GM23248 (cell line): ENCODE data around the gene CFDP1. TPM values are rescaled to one million over a fixed set of nuclear protein-coding genes. Genes with fewer than 3 reads are reported as not detected.

Source experiments
- DNase-seq: peaks from one replicate; pipeline ENCODE4 v3.0.0-alpha.2; 2015
- H2AFZ ChIP-seq: fragments of 200-600 bp; sonication (generic); 2 replicates; pipeline ENCODE4 v1.6.1; 2016; ENCODE audit warnings: antibody characterized with exemption
- H3F3A ChIP-seq: fragments of 200-600 bp; sonication (generic); 2 replicates; pipeline ENCODE4 v1.6.1; 2016; ENCODE audit warnings: mild to moderate bottlenecking, antibody characterized with exemption, mixed run types; ENCODE audit not compliant: insufficient read depth
- H3K27ac ChIP-seq: fragments of 200-600 bp; sonication (generic); 2 replicates; pipeline ENCODE4 v1.5.1; 2016; ENCODE audit warnings: mild to moderate bottlenecking
- H3K27me3 ChIP-seq: fragments of 200-600 bp; sonication (generic); replicated peaks from 2 replicates; pipeline ENCODE4 v1.6.1; 2016; ENCODE audit warnings: mild to moderate bottlenecking; ENCODE audit not compliant: insufficient read depth
- H3K36me3 ChIP-seq: fragments of 200-600 bp; sonication (generic); 2 replicates; pipeline ENCODE4 v1.6.1; 2016; ENCODE audit warnings: low read depth, mild to moderate bottlenecking
- H3K4me1 ChIP-seq: fragments of 200-600 bp; sonication (generic); 2 replicates; pipeline ENCODE4 v1.6.1; 2016; ENCODE audit warnings: mild to moderate bottlenecking; ENCODE audit not compliant: insufficient read depth
- H3K4me2 ChIP-seq: fragments of 200-600 bp; sonication (generic); one replicate; pipeline ENCODE4 v1.6.1; 2016; ENCODE audit warnings: mild to moderate bottlenecking; ENCODE audit not compliant: unreplicated experiment
- H3K4me3 ChIP-seq: fragments of 200-600 bp; sonication (generic); 2 replicates; pipeline ENCODE4 v1.5.1; 2016; ENCODE audit warnings: mild to moderate bottlenecking
- H3K79me2 ChIP-seq: fragments of 200-600 bp; sonication (generic); 2 replicates; pipeline ENCODE4 v1.6.1; 2016; ENCODE audit warnings: mild to moderate bottlenecking; ENCODE audit not compliant: insufficient read depth
- H3K9ac ChIP-seq: fragments of 200-600 bp; sonication (generic); 2 replicates; pipeline ENCODE4 v1.6.1; 2016; ENCODE audit warnings: mild to moderate bottlenecking
- H3K9me2 ChIP-seq: fragments of 200-600 bp; sonication (generic); 2 replicates; pipeline ENCODE4 v1.6.1; 2016; ENCODE audit warnings: mixed run types, mild to moderate bottlenecking, moderate library complexity; ENCODE audit not compliant: insufficient read depth
- H3K9me3 ChIP-seq: fragments of 200-600 bp; sonication (generic); one replicate; pipeline ENCODE4 v1.6.1; 2017; ENCODE audit warnings: low read depth
- H4K20me1 ChIP-seq: fragments of 200-600 bp; sonication (generic); 2 replicates; pipeline ENCODE4 v1.6.0; 2016; ENCODE audit not compliant: insufficient read depth
- EZH2 ChIP-seq: fragments of 200-600 bp; sonication (generic); IDR thresholded peaks from 2 replicates; pipeline ENCODE4 v1.6.1; 2018; ENCODE audit warnings: antibody characterized with exemption, mild to moderate bottlenecking; ENCODE audit not compliant: insufficient read depth, poor library complexity, severe bottlenecking
- EZH2phosphoT487 ChIP-seq: fragments of 200-600 bp; sonication (generic); IDR thresholded peaks from 2 replicates; pipeline ENCODE4 v1.6.1; 2018; ENCODE audit warnings: antibody characterized with exemption, moderate library complexity, mild to moderate bottlenecking, low read depth; ENCODE audit not compliant: insufficient read depth
- WGBS, 2 experiments: methylation state at CpG; one replicate each; pipeline ENCODE4 v1.1.6; 2015 to 2017; ENCODE audit warnings: low lambda C conversion rate in 2 of 2, low coverage in 1 of 2; ENCODE audit errors: missing lambda C conversion rate in 2 of 2; 5-methylcytosine and 5-hydroxymethylcytosine counted together
- in situ Hi-C: fragments of 300-500 bp; cut with MboI; formaldehyde crosslinking; loops from 2 replicates; pipeline ENCODE4 v1.15.0; 2020
- polyA plus RNA-seq: library from polyadenylated mRNA; unstranded; fragments of >200 nt; fragmentation: Nextera tagmentation; extraction: Ambion mirVana; gene quantifications from 2 replicates; pipeline ENCODE4 v1.2.1, GENCODE V29; 2016
- total RNA-seq: library from RNA; depleted of rRNA; stranded (reverse); fragments of >200 nt; shearing (Covaris generic); gene quantifications from 2 replicates; pipeline ENCODE4 v1.2.3, GENCODE V29; 2014

CFDP1 gene
- total and polyA plus RNA-seq, 2 experiments from 2014 or later = 36.9 to 46.7 TPM

- WGBS, 2 experiments = 90 to 92% methylated on average over 2 of the region's 2 CpGs
- Histone ChIP-seq H3K4me3 (no peak overlapping the region), H3F3A (no peaks in the 10 kb centered on the region), H3K9ac (no peak overlapping the region), H3K4me2 (no peak overlapping the region), H3K27ac (no peak overlapping the region), H4K20me1 (no peaks in the 10 kb centered on the region), H3K9me2 (no peaks in the 10 kb centered on the region), H3K27me3 (no peaks in the 10 kb centered on the region), H3K4me1 (no peaks in the 10 kb centered on the region), H3K79me2 (no peaks in the 10 kb centered on the region), H3K9me3 (no peaks in the 10 kb centered on the region), H3K36me3 (no peaks in the 10 kb centered on the region), H2AFZ (no peak overlapping the region)
- TF ChIP-seq EZH2phosphoT487 (no peak), EZH2 (no peak)
- DNase-seq = no peak
- in situ Hi-C loops = no loop called here
Observed at GRCh38 chr16:75333721-75334163, 99.6 kb downstream of the CFDP1 start.

DNA sequence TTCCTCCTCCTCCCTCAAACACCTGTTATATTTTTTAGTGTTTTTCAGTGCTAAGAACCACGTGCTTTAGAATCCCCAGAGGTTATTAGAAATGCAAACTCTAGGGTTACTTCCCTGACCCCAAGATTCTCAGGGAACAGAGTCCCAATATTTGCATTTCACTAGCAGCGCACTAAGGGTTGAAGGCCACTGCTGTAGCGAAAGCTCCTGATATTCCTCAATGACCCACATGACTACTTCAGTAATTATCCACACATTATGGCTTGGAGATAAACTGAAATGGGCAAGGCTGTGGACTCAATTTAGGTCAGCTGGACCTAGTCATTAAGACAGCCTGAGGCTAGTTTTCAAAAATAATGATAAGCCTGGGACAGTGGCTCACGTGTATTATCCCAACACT, 103.4 kb downstream of the CFDP1 start:
- Histone ChIP-seq H3K9me2 (no peaks in the 10 kb centered on the region), H3K9ac (no peak overlapping the region), H4K20me1 (no peaks in the 10 kb centered on the region), H3K4me3 (no peak overlapping the region), H3K9me3 (no peaks in the 10 kb centered on the region), H3K27ac (no peak overlapping the region), H3K4me1 (no peaks in the 10 kb centered on the region), H3F3A (no peaks in the 10 kb centered on the region), H3K79me2 (no peaks in the 10 kb centered on the region), H3K36me3 (no peaks in the 10 kb centered on the region), H3K4me2 (no peak overlapping the region), H2AFZ (no peak overlapping the region), H3K27me3 (no peaks in the 10 kb centered on the region)
- no peak for TF ChIP-seq EZH2
- no peak for TF ChIP-seq EZH2phosphoT487
- in situ Hi-C loops = no loop called here
- no peak for DNase-seq
- 99% methylated on average over 4 of the region's 4 CpGs for WGBS, 2 experiments

DNA sequence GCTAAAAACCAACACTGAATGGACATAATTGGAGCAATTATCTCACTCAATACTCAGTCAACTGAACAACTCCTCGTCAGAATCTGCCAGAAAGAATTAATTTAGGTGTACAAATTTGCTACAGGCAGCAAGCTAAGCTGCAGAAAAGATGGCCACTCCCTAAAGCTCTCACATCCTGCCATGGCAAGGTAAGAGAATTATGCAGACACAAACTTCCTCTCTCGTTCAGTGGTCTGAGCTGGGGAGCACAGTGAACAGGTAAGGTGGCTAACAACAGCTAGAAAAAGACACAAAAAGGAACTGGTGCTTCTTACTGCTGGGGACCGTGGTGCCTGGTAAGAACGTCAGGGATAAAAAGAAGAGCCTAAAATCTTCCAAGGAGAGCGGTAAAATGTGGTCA, 107.0 kb downstream of the CFDP1 start:
- H3K9me2 ChIP-seq = no peaks in the 10 kb centered on the region
- H4K20me1 ChIP-seq = no peaks in the 10 kb centered on the region
- no peak overlapping the region for H3K4me3 ChIP-seq
- H3K4me1 ChIP-seq = peaks cover 15% of the 10 kb centered on the region
- no peak overlapping the region for H3K4me2 ChIP-seq
- in situ Hi-C loops = no loop called here
- TF ChIP-seq EZH2phosphoT487 = no peak
- TF ChIP-seq EZH2 = no peak
- H3K9ac ChIP-seq = no peak overlapping the region
- DNase-seq = no peak
- H3K36me3 ChIP-seq = no peaks in the 10 kb centered on the region
- H3K9me3 ChIP-seq = no peaks in the 10 kb centered on the region
- peaks cover 11% of the 10 kb centered on the region for H3F3A ChIP-seq
- 88% methylated on average over 5 of the region's 5 CpGs for WGBS, 2 experiments
- H2AFZ ChIP-seq = no peak overlapping the region
- H3K27me3 ChIP-seq = no peaks in the 10 kb centered on the region
- no peaks in the 10 kb centered on the region for H3K79me2 ChIP-seq
- H3K27ac ChIP-seq = no peak overlapping the region

DNA sequence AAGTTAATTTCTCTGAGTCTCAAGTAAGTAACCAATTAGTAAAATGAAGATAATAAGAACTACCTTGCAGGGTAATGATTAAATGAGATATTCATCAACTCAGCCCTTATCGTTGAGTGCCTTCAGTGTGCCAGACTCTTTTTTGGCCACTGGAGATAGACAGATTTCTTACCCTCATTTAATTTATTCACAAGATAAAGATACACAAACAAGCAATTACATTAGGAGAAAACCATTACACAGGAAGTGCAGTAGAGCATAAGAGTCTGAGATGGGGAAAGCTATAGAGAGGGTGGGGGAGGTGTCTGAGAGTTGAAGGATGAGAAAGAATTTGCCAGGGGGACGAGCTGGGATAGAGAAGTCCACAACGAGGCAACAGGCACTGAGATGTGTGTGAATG, 109.4 kb downstream of the CFDP1 start:
- in situ Hi-C loops = no loop called here
- Histone ChIP-seq H4K20me1 (no peaks in the 10 kb centered on the region), H2AFZ (no peak overlapping the region), H3K9ac (no peak overlapping the region), H3K27ac (no peak overlapping the region), H3K4me2 (no peak overlapping the region), H3K4me1 (peaks cover 36% of the 10 kb centered on the region), H3K4me3 (no peak overlapping the region), H3F3A (peaks cover 34% of the 10 kb centered on the region), H3K27me3 (no peaks in the 10 kb centered on the region), H3K36me3 (no peaks in the 10 kb centered on the region), H3K79me2 (no peaks in the 10 kb centered on the region), H3K9me3 (no peaks in the 10 kb centered on the region), H3K9me2 (no peaks in the 10 kb centered on the region)
- TF ChIP-seq EZH2 = no peak
- no peak for TF ChIP-seq EZH2phosphoT487
- no peak for DNase-seq
- 94 to 98% methylated on average over 3 of the region's 3 CpGs for WGBS, 2 experiments

DNA sequence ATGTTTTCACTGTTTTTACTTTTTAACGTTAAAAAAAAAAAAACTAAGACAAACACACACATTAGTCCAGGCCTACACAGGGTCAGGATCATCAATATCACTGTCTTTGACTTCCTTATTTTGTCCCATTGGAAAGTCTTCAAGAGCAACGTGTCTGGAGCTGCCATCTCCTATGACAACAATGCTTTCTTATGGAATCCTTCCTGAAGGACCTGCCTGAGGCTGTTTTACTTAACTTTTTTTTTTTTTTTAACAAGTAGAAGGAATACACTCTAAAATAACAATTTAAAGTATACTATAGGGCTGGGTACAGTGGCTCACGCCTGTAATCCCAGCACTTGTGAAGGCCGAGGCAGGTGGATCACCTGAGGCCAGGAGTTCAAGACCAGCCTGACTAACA, 110.1 kb downstream of the CFDP1 start:
- Histone ChIP-seq H3K27me3 (no peaks in the 10 kb centered on the region), H3K27ac (peak overlapping the region; percentile 22; the same call in 1 of the 2 replicates), H3K4me2 (peak overlapping the region; percentile 51), H3K36me3 (no peaks in the 10 kb centered on the region), H3K9ac (no peak overlapping the region), H3K79me2 (no peaks in the 10 kb centered on the region), H4K20me1 (no peaks in the 10 kb centered on the region), H3K9me3 (no peaks in the 10 kb centered on the region), H3K4me1 (peaks cover 42% of the 10 kb centered on the region), H2AFZ (no peak overlapping the region), H3F3A (peaks cover 39% of the 10 kb centered on the region), H3K4me3 (no peak overlapping the region), H3K9me2 (no peaks in the 10 kb centered on the region)
- in situ Hi-C loops = no loop called here
- peak; percentile 9 for DNase-seq
- TF ChIP-seq EZH2 (no peak), EZH2phosphoT487 (no peak)
- 79 to 84% methylated on average over 4 of the region's 4 CpGs for WGBS, 2 experiments
